Inflammatory macrophage treated with lipopolysaccharide for 4 hours (primary cell): ENCODE measurements around the gene GAS2L2.
A peak's percentile ranks its signal among the peaks of the same experiment; 100 is the strongest.
"Not testable (repeated sequence)": the region's sequence is repeated elsewhere in the genome, so short reads cannot be mapped to it uniquely, and the experiment has no call there.

Experiments used
- DNase-seq: peaks from one replicate; pipeline ENCODE4 v3.0.0-alpha.2; 2020

Gene GAS2L2

GRCh38 chr17:35769895-35770486 lies 17.0 kb upstream of the GAS2L2 start:
- no peak for DNase-seq

- no peak for DNase-seq
Measured at GRCh38 chr17:35768797-35769196, 15.8 kb upstream of the GAS2L2 start.

GRCh38 chr17:35766903-35767510 lies 14.0 kb upstream of the GAS2L2 start:
- DNase-seq, result peak; percentile 40

GRCh38 chr17:35766489-35766877 lies 13.4 kb upstream of the GAS2L2 start:
- DNase-seq, result no peak

GRCh38 chr17:35765756-35766488 lies 12.9 kb upstream of the GAS2L2 start:
- DNase-seq, result no peak

- DNase-seq, result no peak
Measured at GRCh38 chr17:35765086-35765710, 12.2 kb upstream of the GAS2L2 start.

- DNase-seq, result peak; percentile 85
Measured at GRCh38 chr17:35764123-35764991, 11.3 kb upstream of the GAS2L2 start.

- no peak for DNase-seq
Measured at GRCh38 chr17:35763767-35764122, 10.7 kb upstream of the GAS2L2 start.

- DNase-seq, result no peak
Measured at GRCh38 chr17:35761601-35762000, 8.6 kb upstream of the GAS2L2 start.

- no peak for DNase-seq
Measured at GRCh38 chr17:35760587-35760986, 7.5 kb upstream of the GAS2L2 start, which contains the start of gene C17orf50. Gene C17orf50 (plus strand): TSS chr17:35760887. CDS start chr17:35760942, 55 bp downstream.

GRCh38 chr17:35757243-35757642 lies 4.2 kb upstream of the GAS2L2 start:
- no peak for DNase-seq

- DNase-seq, result no peak
Measured at GRCh38 chr17:35752471-35752870, 568 bp downstream of the GAS2L2 start.

GRCh38 chr17:35751541-35751940 lies 1.5 kb downstream of the GAS2L2 start:
- DNase-seq, result not testable (repeated sequence)

GRCh38 chr17:35750526-35751395 lies 2.3 kb downstream of the GAS2L2 start:
- no peak for DNase-seq

GRCh38 chr17:35749560-35750412 lies 3.3 kb downstream of the GAS2L2 start:
- DNase-seq, result no peak

GRCh38 chr17:35748979-35749378 lies 4.1 kb downstream of the GAS2L2 start:
- no peak for DNase-seq

GRCh38 chr17:35748341-35748841 lies 4.6 kb downstream of the GAS2L2 start:
- no peak for DNase-seq

GRCh38 chr17:35747540-35748017 lies 5.5 kb downstream of the GAS2L2 start:
- peak; percentile 72 for DNase-seq

- no peak for DNase-seq
Measured at GRCh38 chr17:35745749-35746320, 7.2 kb downstream of the GAS2L2 start.

GRCh38 chr17:35745246-35745645 lies 7.8 kb downstream of the GAS2L2 start:
- DNase-seq, result no peak
